HG02798 (cell line): ENCODE measurements around the gene BTBD2.

Source experiments
- ATAC-seq: cut with Tn5 transposase; IDR thresholded peaks from one replicate; pipeline ENCODE4 v1.9.1; 2021; ENCODE audit warnings: mild to moderate bottlenecking; ENCODE audit not compliant: unreplicated experiment, poor library complexity

BTBD2 gene

DNA sequence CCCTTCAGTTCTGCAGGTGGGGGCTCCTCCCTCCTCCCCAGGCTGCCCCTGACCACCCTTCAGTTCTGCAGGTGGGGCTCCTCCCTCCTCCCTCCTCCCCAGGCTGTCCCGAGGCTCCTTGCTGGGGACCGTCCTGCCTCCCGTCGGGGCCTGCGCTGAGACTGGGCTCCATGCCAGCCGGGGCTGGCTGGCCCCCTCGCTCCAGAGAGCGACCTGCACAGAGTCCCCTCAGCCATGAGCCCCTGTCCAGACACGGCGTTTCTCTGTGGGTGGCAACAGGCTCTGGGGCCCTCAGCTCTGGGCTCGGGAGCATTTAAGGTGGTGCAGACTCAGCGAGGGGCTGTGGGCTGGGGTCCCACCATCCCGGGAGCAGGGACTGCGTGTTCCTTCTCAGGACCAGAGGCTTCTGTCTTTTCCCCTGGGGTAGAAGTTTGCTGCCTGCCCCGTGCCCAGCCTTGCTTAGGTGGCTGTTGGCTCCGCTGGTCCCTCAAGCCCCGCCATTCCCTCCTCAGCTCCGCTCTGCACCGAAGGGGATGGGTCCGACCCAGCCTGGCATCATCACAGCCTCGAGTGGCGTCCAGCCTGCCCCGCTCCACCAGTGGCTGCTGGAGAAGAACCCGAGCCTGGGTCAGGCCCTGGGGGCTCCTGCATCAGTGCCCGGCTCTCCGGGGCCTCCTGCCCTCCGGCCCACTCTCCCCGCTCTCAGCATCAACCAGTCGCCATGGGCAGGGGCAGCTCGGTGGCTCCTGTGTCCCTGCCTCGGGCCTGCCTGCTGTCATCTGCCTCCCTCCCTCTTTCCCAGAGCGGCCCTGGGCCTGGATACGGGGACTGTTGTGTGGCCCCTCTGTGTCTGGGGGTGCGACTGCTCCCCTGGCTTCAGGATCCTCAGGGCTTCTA lies 47.0 kb downstream of the BTBD2 start:
- no peak for ATAC-seq

DNA sequence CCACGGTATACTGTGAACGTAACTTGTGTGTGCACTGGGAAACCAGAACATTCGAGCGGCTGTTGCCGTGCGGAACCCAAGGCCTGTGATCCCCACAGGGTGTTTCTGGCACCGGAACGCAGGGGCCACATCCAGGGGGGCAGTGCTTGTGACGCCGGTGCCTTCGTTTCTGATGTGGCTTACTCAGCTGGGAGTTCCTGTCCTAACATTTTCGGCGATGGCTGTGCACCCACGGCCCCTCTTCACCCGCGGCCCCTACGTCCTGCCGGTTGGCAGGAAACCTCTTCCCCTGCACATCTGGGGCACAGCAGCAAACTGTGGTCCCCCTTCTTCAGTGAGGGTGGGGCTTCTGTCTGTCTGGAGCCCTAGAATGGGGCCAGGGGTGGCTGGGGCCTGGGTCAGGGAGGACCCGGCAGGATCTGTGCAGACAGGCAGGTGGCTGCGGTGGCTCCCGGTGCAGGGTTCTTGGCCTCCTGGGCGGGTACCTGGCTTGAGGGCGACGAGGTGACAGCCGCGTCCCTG lies 48.4 kb downstream of the BTBD2 start:
- ATAC-seq: no peak

DNA sequence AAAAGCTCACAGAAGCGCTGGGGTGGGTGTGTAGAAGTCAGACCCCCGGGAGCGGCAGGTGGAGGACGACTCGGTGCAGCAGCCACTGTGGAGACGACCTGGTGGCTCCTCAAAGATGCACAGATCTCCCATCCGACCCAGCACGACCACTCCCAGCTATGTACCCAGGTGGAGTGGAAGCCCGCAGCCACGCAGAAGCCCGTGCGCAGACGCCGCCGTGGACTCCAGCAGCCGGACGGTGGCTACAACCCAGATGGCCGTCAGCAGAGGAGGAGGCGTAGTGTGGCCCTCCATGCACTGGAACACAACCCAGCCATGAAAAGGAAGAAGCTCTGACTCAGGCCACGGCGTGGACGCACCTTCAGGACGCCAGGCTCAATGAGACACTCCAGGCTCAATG lies 52.8 kb downstream of the BTBD2 start:
- no peak for ATAC-seq

DNA sequence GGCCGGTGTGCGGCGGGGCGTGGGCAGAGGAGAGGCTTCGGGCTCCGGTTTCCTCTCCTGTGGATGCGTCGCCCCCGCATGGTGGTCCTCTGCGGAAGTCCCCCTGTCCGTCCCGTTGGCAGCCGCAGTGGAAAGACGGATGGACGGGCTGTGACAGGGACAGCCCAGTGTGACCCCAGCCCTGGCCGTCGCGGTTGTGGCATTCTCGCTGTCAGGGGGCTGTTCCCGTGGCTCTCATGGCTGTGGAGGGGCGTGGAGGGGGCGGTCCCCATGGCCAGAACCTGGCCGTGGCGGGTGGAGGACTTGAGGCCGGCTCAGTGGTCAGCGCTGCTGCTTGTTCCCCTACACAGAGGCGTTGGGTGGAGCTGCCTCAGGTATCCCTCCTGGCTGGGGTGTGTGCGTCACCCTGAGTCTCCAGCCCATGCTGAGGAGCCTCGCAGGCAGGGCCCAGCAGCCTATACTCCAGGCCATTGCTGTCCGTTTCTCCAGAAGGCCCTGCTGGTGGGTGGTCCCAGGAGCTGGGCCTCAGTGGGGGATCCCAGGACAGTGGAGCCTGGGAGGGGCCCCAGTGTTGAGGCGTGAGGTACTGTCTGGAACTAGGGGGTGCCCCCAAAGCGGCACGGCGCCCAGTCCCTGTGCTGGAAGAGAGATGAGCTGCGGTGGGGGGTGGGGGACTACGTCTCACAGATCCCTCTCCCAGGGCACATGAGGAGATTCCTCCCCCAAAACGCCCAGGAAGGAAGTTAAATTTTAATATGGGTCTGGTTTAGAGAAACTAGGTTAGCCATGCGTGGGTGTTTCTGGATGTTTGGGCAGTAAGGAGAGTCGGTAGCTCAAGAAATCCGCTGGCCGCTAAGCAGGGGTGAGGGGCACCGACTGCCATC lies 54.3 kb downstream of the BTBD2 start:
- no peak for ATAC-seq

DNA sequence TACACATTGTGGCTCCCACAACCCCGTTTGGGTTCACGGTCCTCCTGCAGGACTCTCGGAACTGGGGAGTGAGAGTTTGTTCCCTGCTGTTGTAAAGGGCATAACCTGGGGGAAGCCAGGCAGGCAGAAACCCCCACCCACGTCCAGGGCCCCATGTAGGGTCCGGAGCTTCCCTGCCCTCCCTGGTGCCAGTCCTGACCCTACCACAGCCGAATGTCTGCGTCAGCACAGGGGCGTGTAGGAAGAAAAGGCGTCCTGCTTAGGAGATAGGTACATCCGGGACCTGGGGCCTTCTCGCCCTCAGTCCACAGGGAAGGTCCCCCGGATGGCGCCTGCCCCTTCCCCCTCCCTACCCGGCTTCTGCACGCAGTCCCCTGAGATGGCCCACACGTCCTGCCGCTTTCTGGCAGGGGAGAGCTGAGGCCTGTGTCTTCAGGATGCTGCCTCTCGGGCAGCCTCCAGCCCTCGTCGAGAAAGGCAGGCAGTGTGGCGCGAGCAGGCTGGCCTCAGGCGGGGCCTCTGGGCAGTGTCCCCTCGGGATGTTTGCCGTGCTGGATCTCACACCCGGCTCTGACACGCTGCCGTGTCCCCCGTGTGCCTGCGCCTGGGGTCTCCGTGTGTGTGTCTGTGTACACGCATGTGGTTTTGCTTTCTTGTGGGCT lies 55.5 kb downstream of the BTBD2 start:
- no peak for ATAC-seq

DNA sequence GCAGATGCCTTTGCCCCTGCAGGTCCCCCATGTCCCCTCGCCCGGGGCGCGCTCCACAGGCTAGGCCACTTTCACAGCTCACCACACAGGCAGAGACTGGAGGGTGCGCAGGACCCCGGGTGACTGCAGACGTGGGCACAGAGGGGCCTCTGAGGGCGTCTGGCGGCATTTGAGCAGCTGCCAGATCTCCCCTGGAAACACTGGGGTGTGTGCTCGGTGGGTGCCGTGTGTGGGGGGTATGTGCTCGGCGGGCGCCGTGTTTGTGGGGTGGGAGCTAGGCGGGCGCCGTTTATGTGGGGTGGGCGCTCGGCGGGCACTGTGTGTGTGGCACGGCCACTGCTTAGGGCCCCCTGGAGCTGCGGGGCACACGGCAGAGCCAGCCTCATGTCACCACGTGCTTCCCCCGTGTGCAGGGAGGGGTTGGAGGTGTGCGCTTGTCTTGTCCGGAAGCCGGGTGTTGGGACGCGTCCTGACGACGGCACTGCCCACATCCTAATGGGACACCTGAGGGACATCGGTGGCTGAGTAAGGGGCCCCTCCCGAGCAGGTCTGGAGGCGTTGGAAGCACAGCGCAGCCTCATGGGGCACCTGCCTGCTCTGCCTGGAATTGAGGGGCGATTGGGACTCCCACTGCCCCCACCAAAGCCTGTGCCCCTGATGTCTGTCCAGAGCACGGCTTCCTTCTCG lies 57.8 kb downstream of the BTBD2 start:
- no peak for ATAC-seq

DNA sequence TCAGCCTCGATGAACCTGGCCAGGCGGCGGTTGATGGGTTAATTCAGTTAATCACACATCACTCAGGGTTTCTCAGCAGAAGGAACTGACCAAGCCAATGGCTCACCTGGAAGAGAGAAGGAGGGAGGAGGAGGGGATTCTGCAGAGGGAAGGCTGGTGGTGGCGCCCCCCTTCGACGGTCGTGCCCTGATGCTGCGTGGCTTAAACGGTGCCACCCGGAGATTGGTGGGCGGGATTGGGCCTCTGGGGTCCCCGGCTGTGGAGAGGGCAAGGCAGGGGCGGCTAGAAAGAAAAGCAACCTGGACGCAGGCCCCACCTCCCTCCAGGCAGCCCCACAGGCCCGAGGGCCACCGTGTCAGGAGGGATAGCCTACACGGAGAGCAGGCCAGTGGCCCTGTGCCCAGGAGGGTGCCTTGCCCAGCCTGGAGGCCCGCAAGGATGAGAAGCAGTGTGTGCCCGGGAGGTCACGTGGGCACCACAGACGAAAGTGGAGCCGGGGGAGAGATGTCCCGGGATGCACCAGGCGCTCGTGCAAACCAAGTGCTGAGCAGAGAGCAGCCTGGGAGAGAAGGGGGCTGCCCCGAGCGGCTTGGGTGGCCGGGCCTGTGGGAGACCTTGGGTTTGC lies 58.5 kb downstream of the BTBD2 start:
- no peak for ATAC-seq

DNA sequence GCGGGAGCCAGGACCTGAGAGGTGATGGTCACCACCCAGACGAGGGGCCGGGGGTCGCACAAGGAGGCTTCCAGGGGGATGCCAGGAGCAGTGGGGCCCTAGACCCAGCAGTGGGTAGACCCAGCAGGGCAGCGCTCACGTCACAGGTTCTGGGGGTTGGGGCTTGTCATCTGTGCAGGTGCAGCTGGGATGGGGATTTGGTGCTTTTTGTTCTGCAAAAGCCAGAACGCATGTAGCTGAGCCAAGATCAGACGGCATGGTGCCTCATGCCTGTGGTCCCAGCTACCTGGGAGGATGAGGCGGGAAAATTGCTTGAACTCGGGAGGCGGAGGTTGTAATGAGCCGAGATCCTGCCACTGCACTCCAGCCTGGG lies 59.4 kb downstream of the BTBD2 start:
- ATAC-seq: no peak

DNA sequence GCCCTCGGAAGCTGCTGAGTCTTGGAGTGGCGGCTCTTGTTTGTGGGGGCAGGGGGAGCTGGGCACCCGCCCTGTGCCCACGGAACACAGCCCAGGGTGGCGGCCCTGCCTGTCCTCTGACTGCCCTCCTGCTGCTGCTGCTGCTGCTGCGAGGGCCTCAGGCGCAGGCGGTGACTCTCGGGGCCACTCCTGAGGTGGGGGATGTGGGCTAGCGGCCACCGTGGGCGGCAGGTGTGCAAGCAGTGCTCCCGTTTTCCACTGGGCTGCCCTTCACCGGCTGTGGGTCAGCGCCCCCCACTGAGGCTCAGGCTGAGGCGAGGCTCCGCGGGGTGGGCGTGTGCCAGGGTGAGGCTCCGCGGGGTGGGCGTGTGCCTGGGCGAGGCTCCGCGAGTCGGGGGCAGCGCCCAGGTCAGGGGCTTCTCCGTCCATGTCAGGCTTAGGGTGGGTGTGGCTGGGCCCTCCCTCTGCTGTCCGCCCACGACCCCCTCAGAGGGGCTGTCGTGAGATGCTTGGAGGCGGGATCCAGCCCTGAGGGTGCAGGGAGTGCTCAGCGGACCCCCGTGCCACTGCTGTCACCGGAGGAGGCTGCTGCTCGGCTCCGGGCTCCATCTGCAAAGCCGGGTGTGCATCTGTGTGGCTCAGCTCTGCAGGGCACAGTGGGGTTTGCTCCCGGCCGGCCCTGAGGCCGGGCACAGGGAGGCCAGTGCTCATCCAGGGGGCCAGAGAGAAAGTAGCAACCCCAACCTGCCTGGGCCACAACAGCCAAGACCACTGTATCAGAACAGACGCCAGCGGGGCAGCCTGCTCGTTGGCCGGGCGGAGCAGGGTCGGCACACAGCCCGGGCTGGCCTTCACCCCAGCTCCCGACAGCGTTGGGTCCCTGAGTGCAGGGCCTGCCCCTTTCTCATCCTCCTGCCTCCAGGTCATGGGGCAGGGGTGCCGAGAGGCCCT lies 60.1 kb downstream of the BTBD2 start:
- ATAC-seq: no peak

DNA sequence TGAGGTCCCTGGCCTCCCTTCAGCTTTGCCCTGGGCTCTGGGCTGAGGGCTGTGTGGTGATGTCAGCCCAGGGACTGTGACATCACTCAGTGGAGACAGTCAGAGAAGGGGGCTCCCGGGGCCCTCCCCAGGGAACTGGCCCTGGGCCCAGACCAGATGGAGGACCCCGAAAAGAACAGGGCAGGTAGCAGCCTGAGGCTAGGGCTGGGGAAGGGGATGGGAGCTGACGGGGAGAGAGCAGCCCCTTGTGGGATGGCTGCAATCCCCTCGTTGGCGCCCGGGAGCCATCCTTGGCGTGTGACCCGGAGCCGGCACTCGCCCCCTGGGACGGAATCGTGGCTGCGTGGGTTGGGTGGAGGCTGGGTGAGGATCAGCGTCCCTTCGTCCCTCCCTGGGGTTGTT lies 61.0 kb downstream of the BTBD2 start:
- ATAC-seq: no peak

DNA sequence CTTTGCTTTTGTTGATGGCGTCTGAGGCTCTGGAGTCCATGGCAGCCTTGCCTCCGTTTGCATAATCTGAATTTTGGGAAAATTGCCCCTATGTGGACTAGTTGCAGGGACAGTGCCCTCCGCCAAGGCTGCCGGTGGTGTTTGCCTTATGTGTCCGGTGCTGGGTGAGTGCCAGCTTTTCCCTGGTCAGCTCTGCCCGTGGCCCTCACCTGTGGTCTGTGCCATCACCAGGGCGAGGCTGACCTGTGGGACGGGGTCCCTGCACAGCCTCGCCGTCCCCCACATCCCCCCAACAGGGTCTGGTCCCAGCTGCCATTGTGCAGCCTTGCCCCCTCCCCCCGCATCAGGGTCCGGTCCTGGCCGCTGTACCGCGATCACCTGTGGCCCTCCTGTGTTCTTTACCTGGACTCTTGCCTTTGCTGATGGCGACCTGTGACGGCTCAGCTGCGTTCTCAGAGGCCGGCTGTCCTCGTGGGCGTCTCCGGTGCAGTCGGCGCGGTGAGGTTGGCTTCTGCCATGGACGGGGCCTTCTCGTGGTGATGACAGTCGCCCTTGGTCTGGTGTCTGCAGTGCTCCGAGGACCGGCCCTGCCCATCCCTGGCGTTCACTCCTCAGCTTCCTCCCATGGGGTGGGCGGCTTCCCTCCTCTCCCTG lies 61.9 kb downstream of the BTBD2 start:
- ATAC-seq: no peak

DNA sequence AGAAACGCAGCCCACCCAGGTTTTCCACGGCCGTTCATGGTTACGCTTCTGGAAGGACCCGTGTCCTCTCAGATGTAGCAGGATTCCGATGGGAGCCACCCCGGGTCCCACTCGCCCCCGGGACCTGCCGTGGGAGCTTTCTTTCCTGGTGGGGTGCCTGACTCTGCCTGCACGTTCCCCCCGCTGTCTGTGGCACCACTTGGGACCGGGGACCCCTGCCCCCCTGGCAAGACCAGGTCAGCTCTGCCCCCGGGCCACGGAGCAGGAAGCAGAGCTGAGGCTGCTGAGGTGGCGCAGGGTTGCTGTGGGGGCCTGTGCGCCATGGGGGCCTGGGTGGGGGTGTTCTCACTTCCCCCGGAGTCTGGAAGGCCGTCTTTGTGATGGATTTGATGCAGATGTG lies 62.5 kb downstream of the BTBD2 start:
- ATAC-seq: no peak

DNA sequence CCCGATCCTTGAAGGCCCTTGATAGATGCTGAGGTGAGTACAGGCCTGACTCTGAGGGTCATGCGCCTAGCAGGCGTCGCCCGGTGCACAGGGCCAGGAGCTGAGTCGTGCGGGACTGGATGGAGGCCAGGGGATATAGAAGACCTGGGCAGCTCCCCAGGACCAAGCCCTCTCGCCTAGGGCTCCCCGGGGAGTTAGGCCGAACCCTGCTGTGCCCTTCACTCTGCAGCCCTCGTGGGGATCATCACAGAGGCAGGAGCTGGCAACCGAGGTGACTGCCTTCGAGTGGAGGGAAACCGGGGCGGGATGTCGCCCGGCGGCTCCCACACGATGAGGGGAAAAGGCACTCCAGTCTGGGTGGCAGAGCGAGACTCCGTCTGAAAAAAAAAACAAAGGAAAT lies 62.9 kb downstream of the BTBD2 start:
- no peak for ATAC-seq

DNA sequence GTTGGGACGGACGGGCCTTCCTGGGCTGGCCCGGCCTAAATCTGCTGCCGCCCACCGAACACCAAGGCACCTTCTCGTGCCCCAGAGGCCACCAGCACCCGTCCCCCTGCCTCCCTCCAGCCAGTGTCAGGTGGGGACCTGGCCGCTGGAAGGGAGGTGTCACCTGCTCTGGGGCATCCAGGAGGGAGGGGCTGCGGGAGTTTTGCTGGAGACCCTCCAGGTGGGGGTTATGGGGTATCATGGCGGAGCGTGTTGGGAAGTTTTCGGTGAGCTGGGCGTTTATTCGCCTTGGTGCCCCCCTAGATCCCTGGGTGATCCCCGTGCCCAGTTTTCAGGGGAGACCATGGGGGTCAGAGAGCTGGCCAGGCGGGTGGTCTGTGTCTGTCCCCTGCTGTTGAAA lies 64.9 kb downstream of the BTBD2 start:
- no peak for ATAC-seq

DNA sequence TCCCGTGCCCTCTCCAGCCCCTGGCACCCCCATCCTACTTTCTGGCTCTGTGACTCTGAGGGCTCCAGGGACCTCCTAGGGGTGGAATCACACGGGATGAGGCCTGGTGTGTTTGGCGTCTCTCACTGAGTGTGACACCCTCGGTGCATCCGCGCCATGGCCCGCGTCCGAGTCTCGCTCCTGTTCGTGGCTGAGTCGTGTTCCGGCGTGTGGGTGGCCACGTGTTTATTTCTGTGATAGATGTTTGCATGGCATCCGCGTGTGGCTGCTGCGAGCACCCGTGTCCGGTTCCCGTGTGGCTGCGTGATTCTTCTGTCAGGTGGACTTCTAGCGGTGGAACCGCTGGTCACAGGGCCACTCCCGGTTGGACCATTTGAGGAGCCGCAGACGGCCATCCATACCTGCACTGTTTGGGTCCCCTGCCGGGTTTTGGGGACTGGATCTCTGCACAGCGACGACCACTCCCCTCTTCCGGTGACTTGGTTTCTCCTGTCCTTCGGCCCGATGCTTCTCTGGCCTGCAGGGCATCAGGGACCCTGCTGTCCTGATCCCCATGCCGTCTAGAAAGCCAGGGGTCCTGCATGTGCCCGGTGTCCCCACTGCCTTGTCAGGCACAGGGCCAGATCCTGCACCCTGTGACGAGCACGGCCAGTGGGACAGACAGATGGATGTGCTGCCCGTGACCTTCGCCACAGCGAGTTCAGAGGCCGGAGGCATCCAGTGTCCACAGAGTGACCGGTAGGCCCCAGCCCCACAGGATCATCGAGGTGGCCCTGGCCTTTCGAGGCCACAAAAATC lies 66.0 kb downstream of the BTBD2 start:
- ATAC-seq: no peak

DNA sequence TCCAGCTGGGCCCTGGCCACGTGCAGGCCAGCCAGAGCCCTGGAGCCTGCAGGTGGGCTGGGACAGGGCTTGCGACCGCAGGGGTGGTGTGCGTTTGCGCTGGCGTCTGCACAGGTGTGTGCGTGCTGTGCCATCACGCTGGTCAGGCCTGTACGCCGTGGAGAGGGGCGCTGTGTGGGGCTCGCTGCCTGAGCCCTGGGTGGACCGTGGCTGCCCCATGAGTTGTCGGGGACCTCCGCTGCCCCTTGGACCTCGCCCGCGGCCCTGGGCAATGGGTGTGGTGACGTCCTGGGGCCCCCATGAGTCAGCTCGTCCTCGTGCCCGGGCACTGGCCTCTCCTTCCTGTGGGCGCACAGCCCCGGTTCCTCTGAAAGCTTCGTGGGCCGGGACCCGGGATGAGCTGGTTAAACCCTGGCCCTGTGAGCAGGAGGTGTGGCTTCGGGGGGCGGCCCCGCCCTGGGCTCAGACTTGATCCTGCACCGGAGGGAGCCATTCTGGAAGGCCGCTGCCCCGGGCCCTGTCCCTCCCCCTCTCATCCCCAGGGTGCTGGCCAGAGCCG lies 67.8 kb downstream of the BTBD2 start:
- no peak for ATAC-seq

DNA sequence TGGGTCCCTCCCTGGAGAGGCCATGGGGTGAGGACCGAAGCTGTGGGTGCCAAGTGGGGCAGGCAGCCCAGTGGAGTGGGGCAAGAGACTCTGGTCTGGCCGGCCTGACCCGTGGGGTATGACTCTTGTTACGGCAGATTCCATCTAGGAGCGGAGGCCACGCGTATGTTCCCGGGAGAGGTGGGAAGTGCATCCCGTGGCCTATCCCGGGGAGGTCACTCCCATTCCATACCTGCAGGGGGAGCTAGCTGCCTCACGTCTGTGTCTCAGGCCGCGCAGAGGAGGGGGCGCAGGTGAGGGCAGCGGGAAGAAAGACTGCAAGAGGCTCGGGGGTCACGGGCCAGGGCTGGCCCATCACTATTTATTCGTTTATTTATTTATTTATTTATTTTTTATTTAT lies 69.6 kb downstream of the BTBD2 start:
- no peak for ATAC-seq
